HUDEP-2 (cell line): ENCODE results near the gene BIRC3.
"Not testable (repeated sequence)": the region's sequence is repeated elsewhere in the genome, so short reads cannot be mapped to it uniquely, and the experiment has no call there.

Experiments
- DNase-seq, 76 experiments: peaks; one replicate each; lab custom pipeline; 2025; ENCODE audit not compliant: unreplicated experiment in 76 of 76; lab: John Stamatoyannopoulos, UW

The BIRC3 gene

DNA sequence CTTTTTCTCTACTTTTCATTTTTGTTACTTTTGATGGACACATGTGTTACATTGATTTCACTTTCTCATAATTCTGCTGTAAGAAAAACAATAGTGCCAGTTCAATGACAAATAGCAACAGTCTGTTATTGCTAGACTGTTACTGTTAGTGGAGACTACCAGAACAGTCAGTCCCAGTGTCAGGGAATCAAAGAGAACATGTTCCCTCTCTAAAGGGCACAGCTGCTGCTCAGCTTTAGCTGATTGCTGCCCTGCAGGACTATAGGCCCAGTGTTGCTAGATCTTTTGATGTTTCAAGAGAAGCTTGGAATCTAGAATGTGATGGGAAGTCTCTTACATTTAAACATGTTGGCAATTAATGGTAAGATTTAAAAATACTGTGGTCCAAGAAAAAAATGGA, 3.4 kb downstream of the BIRC3 start:
- DNase-seq = no peak

- DNase-seq = no peak
Measured at GRCh38 chr11:102322560-102322959, 5.3 kb downstream of the BIRC3 start.

DNA sequence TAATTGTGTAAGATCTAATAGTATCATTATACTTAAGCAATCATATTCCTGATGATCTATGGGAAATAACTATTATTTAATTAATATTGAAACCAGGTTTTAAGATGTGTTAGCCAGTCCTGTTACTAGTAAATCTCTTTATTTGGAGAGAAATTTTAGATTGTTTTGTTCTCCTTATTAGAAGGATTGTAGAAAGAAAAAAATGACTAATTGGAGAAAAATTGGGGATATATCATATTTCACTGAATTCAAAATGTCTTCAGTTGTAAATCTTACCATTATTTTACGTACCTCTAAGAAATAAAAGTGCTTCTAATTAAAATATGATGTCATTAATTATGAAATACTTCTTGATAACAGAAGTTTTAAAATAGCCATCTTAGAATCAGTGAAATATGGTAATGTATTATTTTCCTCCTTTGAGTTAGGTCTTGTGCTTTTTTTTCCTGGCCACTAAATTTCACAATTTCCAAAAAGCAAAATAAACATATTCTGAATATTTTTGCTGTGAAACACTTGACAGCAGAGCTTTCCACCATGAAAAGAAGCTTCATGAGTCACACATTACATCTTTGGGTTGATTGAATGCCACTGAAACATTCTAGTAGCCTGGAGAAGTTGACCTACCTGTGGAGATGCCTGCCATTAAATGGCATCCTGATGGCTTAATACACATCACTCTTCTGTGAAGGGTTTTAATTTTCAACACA, 6.4 kb downstream of the BIRC3 start:
- DNase-seq = no peak

DNA sequence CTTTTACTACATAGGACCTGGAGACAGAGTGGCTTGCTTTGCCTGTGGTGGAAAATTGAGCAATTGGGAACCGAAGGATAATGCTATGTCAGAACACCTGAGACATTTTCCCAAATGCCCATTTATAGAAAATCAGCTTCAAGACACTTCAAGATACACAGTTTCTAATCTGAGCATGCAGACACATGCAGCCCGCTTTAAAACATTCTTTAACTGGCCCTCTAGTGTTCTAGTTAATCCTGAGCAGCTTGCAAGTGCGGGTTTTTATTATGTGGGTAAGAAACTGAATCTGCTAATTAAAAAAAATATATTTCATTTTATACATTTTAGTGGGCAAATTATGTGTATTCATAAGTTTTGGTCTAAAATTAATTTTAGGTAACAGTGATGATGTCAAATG, 7.8 kb downstream of the BIRC3 start:
- DNase-seq = no peak

- DNase-seq = no peak
Measured at GRCh38 chr11:102328748-102329147, 11.5 kb downstream of the BIRC3 start.

DNA sequence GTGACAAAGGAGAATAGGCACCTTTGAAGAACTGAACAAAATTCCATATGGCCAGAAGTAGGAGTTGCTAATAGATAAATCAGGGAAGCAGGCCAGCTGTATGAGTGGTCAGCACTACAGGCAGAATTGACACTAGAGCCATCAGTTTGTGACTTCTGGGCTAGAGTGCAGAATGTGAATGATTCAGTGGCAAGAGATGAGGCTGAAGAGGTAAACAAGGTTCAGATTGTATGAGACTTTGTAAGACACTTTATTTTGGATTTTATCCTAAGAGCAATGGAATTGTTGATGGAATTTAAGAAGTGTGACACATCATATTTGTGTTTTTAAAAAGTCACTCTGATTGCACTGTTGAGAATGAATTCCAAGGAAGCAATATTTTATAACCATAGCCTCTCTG, 12.9 kb downstream of the BIRC3 start:
- no peak for DNase-seq

DNA sequence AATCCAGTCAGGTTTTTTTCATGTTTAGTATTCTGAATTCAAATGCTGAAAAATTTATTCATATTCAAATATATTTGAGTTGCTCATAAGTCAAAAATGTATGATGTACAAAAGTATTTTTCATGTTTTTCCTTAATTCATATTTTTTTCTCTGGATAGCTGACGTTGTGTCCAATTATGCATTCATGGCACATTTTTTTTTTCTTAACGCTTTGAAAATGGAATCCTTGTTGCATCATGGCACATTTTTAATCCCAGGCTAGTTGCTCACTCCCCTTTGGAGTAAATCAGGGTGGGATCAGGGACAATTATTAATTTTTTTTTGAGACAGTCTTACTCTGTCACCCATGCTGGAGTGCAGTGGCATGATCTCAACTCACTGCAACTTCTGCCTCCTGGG, 14.1 kb downstream of the BIRC3 start:
- DNase-seq = no peak

DNA sequence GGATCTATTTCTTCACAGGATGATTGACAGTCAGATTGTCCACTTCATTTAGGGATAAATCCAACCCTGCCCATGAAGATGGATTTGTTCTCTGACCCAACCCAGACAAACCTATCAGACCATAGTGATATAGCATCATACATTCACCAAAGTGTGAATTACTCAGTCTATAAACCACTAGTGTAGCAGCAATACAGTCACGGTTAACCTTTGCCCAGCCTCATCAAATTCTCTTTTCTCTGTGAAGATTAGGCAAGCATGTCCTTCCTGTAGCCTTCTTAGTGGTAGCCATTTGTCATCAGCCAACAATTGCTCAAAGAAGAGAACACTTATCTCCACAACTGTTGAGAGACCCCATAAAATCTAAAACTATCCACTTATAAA, 15.3 kb downstream of the BIRC3 start:
- no peak for DNase-seq

- DNase-seq = no peak
Measured at GRCh38 chr11:102338479-102339010, 21.3 kb downstream of the BIRC3 start.

- DNase-seq = not testable (repeated sequence)
Measured at GRCh38 chr11:102341311-102341710, 24.0 kb downstream of the BIRC3 start.

GRCh38 chr11:102341844-102342318, 24.6 kb downstream of the BIRC3 start:
- DNase-seq = peak in 75 of 76 experiments; percentile 29 to 97 (median 86)

DNA sequence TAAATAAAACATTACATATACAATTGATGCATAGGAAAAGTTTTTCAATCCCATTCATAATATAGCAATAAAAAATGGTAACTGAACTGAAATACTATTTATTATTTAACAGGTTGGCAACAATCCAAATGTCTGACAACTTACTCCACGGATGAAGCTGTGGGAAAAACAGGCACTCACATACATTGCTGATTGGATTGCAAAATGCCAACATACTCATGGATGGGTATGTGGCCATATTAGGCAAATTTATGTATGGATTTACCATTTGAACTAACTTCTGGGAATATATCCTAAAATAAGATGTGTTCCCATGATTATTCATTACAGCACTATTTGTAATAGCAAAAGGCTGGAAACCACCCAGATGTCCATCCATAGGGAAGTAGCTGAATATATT, 26.5 kb downstream of the BIRC3 start:
- DNase-seq = no peak

- peak in 5 of 76 experiments; percentile 2 to 11 (median 4) for DNase-seq
Measured at GRCh38 chr11:102345904-102346303, 28.6 kb downstream of the BIRC3 start.

DNA sequence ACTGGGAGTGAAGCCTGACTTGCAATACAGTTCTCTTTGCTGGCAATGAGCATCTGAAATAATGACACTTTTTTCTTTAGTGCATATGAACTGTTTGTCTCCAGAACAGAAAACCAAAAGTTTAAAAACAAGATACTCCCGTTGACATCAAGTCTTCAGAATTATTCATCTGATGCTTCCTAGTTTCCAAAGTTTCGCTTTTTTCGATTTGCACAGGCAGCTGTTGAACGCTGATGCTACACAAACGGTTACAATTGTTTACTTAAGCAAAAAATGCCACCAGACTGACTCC, 29.1 kb downstream of the BIRC3 start:
- no peak for DNase-seq

DNA sequence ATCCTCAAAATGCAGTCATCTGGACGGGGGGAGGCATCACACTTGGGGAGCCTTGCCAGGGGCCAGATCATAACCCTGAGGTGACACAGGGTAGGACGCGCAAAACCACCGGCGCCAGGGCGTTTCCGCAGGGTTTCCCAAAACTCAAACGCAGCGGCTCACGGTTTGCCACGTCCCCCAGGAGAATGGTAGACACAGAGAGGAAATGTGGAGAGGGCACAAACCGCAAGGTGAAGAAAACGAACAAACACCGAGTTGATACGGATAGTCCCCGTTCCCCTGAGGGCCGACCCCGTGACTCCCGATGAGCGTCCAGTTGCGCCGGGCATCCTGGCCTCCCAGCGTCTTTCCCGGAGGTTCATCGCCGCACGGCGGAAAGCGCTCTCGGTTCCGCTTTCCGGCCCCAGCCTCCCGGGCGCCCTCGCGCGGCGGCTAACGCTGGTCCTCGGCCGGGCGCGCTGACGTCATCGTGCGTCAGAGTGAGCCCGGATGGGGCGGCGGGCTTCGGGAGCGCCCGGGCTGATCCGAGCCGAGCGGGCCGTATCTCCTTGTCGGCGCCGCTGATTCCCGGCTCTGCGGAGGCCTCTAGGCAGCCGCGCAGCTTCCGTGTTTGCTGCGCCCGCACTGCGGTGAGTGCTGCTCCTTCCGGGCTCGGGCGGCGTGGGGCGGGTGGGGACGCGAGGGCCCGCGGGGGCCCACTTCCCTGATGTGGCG, 29.6 kb downstream of the BIRC3 start, which contains the start of gene BIRC2:
BIRC2 (plus strand) TSS at position 467 of the 714 bp plus-strand sequence. CDS start 2,641 bp downstream, outside the sequence.
- peak in 74 of 76 experiments; percentile 24 to 93 (median 82) for DNase-seq

GRCh38 chr11:102347462-102348370, 30.4 kb downstream of the BIRC3 start:
- peak in 38 of 76 experiments; percentile 1 to 54 (median 24) for DNase-seq

GRCh38 chr11:102357116-102357515, 39.8 kb downstream of the BIRC3 start:
- no peak for DNase-seq

DNA sequence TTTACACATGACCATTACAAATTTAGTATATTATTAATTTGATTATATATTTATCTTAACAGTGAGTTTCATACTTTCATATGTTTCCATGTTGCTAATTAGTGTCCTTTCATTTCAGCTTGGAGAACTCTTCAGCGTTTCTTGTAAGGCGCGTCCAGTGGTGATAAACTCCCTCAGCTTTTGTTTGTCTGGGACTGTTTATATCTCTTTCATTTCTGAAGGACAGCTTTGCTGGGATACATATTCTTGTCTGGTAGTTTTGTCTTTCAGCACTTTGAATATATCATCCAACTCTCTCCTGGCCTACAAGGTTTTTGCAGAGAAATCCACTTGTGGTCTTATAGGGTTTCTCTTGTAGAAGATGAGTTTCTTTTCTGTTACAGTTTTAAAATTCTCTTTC, 42.1 kb downstream of the BIRC3 start:
- DNase-seq = no peak

GRCh38 chr11:102360681-102361080, 43.4 kb downstream of the BIRC3 start:
- no peak for DNase-seq

DNA sequence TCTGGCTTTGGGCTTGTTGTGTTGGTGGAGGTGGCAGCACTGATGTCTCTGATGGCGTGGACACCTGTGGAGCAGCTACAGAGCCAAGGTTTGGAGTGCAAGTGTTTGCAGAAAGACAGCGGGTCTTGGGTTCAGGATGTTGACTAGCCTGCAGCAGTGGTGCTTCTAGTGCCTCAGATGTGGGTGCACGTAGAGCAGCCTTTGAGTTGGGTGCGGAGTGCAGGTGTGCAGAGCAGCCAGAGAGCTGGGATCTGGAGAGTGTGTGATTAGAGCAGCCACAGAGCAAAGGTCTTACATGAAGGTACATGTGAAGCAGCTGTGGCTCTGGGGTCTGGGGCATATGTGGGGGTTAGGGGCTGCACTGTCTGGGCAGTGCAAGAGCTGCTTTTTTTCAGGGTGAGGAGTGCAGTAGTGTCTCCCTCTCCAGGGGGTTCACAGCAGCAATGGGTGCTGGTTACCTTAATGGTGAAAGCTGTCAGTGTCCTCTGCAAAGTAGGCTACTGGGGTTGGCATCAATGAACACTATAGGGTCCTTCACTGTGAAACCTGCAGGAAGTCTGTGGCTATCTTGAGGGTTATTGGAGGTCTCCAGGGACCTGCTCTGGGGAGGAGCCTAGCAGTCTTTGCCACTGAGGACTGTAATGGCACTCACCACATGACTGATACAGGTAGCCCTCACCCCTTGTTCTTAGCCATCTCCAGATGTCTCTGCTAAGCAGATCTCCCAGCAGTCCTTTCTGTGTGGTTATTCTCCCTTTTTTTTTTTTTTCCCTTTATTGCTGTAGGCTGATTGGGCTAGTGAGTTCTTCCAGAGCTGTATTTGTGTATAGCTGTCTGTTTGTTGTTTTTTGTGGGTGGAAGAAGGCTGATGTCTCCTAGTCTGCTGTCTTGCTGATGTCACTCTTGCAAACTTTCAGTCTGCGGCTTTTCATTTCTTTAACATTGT, 44.1 kb downstream of the BIRC3 start:
- no peak for DNase-seq
